IMR-90 (cell line): Measurements from ENCODE around the gene HPSE2. TPM values are rescaled to one million over a fixed set of nuclear protein-coding genes. Genes with fewer than 3 reads are reported as not detected.

Experiments
- ATAC-seq: fragments of 200-7000 bp; cut with Tn5 transposase; 2 replicates; pipeline ENCODE4 v1.9.1; 2020; ENCODE audit warnings: low read depth, mild to moderate bottlenecking, moderate library complexity
- BruUV-seq: library from RNA; stranded (reverse); fragments of 400-500 nt; replicated peaks from 2 replicates; lab custom pipeline; 2021; lab: Mats Ljungman, UMichigan
- CTCF ChIA-PET: fragments of 300-600 bp; formaldehyde crosslinking; extraction: SDS; loops from one replicate; lab custom pipeline; 2021; ENCODE audit warnings: antibody characterized with exemption; lab: Yijun Ruan, JAX
- POLR2A ChIA-PET: fragments of 300-600 bp; sonication (Branson Sonifier 250); formaldehyde crosslinking; loops from one replicate; lab custom pipeline; 2022; ENCODE audit warnings: antibody characterized with exemption; ENCODE audit not compliant: unreplicated experiment; lab: Charles Lee
- DNase-seq: peaks from one replicate; pipeline ENCODE4 v3.0.0; 2013
- H2AFZ ChIP-seq: replicated peaks from 2 replicates; pipeline ENCODE3; 2013; ENCODE audit warnings: low read length, mild to moderate bottlenecking; ENCODE audit not compliant: poor library complexity
- H2AK5ac ChIP-seq: 2 replicates; pipeline ENCODE4 v1.6.1; 2013; ENCODE audit warnings: low read depth, low read length, inconsistent platforms
- H2AK9ac ChIP-seq: replicated peaks from 2 replicates; pipeline ENCODE3; 2013; ENCODE audit warnings: mild to moderate bottlenecking, low read depth, low read length, moderate library complexity; ENCODE audit not compliant: poor library complexity
- H2BK120ac ChIP-seq: 2 replicates; pipeline ENCODE4 v1.6.1; 2013; ENCODE audit warnings: low read depth, low read length, inconsistent platforms
- H2BK15ac ChIP-seq: 3 replicates; pipeline ENCODE4 v1.6.1; 2013; ENCODE audit warnings: low read depth, low read length, inconsistent platforms
- H2BK20ac ChIP-seq: 2 replicates; pipeline ENCODE4 v1.6.1; 2013; ENCODE audit warnings: low read depth, mild to moderate bottlenecking, inconsistent platforms, low read length, moderate library complexity
- H2BK5ac ChIP-seq: 2 replicates; pipeline ENCODE4 v1.6.1; 2013; ENCODE audit warnings: mild to moderate bottlenecking, low read depth, low read length, inconsistent platforms; ENCODE audit not compliant: poor library complexity, severe bottlenecking
- H3K14ac ChIP-seq: replicated peaks from 2 replicates; pipeline ENCODE4 v1.6.1; 2013; ENCODE audit warnings: low read depth, low read length, inconsistent platforms
- H3K18ac ChIP-seq: 2 replicates; pipeline ENCODE4 v1.6.1; 2013; ENCODE audit warnings: low read depth, low read length, control low read depth
- H3K23ac ChIP-seq: 2 replicates; pipeline ENCODE4 v1.6.1; 2013; ENCODE audit warnings: low read depth, low read length, inconsistent platforms
- H3K27ac ChIP-seq: 2 replicates; pipeline ENCODE4 v1.5.1; 2013; ENCODE audit warnings: mild to moderate bottlenecking, control low read depth, low read length; ENCODE audit not compliant: insufficient read depth
- H3K27me3 ChIP-seq: 2 replicates; pipeline ENCODE4 v1.6.1; 2013; ENCODE audit warnings: low read length; ENCODE audit not compliant: control insufficient read depth, insufficient read depth
- H3K36me3 ChIP-seq: 2 replicates; pipeline ENCODE4 v1.6.1; 2013; ENCODE audit warnings: low read length, mixed read lengths; ENCODE audit not compliant: control insufficient read depth, insufficient read depth
- H3K4ac ChIP-seq: 2 replicates; pipeline ENCODE4 v1.6.1; 2013; ENCODE audit warnings: low read depth, low read length, inconsistent platforms
- H3K4me1 ChIP-seq: 2 replicates; pipeline ENCODE4 v1.6.1; 2013; ENCODE audit warnings: low read length, mixed read lengths; ENCODE audit not compliant: control insufficient read depth, insufficient read depth
- H3K4me2 ChIP-seq: 2 replicates; pipeline ENCODE4 v1.6.1; 2013; ENCODE audit warnings: low read depth, mild to moderate bottlenecking, control low read depth, low read length, moderate library complexity
- H3K4me3 ChIP-seq: 2 replicates; pipeline ENCODE4 v1.5.1; 2013; ENCODE audit warnings: low read depth, mild to moderate bottlenecking, control low read depth, low read length, moderate library complexity; ENCODE audit not compliant: insufficient read depth
- H3K56ac ChIP-seq: 2 replicates; pipeline ENCODE4 v1.6.1; 2013; ENCODE audit warnings: low read length, inconsistent platforms; ENCODE audit not compliant: insufficient read depth; ENCODE audit errors: extremely low read depth
- H3K79me1 ChIP-seq, 2 experiments: 2 replicates each; pipeline ENCODE4 v1.6.1; 2013; ENCODE audit warnings: low read length in 2 of 2, inconsistent platforms in 1 of 2, low read depth in 1 of 2
- H3K9ac ChIP-seq: 2 replicates; pipeline ENCODE4 v1.6.1; 2013; ENCODE audit warnings: low read depth, low read length, control low read depth
- H3K9me1 ChIP-seq: 2 replicates; pipeline ENCODE4 v1.6.1; 2013; ENCODE audit warnings: low read length, inconsistent platforms; ENCODE audit not compliant: insufficient read depth
- H3K9me3 ChIP-seq: 2 replicates; pipeline ENCODE4 v1.6.1; 2013; ENCODE audit warnings: low read length; ENCODE audit not compliant: control insufficient read depth, insufficient read depth
- H4K20me1 ChIP-seq: 2 replicates; pipeline ENCODE4 v1.6.1; 2013; ENCODE audit warnings: low read length, inconsistent platforms; ENCODE audit not compliant: insufficient read depth
- H4K5ac ChIP-seq: 2 replicates; pipeline ENCODE4 v1.6.1; 2013; ENCODE audit warnings: mild to moderate bottlenecking, low read depth, low read length, control low read depth
- H4K8ac ChIP-seq, 2 experiments: 2 replicates each; pipeline ENCODE4 v1.6.1; 2013; ENCODE audit warnings: low read depth in 2 of 2, low read length in 2 of 2, control low read depth in 1 of 2, inconsistent platforms in 1 of 2
- H4K91ac ChIP-seq: 2 replicates; pipeline ENCODE4 v1.6.1; 2013; ENCODE audit warnings: low read depth, low read length, inconsistent platforms; ENCODE audit not compliant: insufficient read depth
- CEBPB ChIP-seq: IDR thresholded peaks from 2 replicates; pipeline ENCODE4 v1.6.1; 2012; ENCODE audit warnings: low read depth, low read length, improper control_type of control experiment
- CTCF ChIP-seq: conservative IDR thresholded peaks from 2 replicates; pipeline ENCODE4 v1.5.1; 2012; ENCODE audit warnings: mild to moderate bottlenecking, low read depth, low read length, improper control_type of control experiment
- ELK1 ChIP-seq: fragments of 150-350 bp; IDR thresholded peaks from 2 replicates; pipeline ENCODE4 v1.6.1; 2016; ENCODE audit warnings: low read depth, mild to moderate bottlenecking, low read length, moderate library complexity, borderline replicate concordance
- FOS ChIP-seq: fragments of 150-350 bp; IDR thresholded peaks from 2 replicates; pipeline ENCODE4 v1.6.1; 2016; ENCODE audit warnings: low read depth, low read length
- MAFK ChIP-seq: IDR thresholded peaks from 2 replicates; pipeline ENCODE4 v1.6.1; 2012; ENCODE audit warnings: low read depth, low read length, improper control_type of control experiment
- MAZ ChIP-seq: IDR thresholded peaks from 2 replicates; pipeline ENCODE4 v1.6.1; 2012; ENCODE audit warnings: low read depth, mild to moderate bottlenecking, low read length, improper control_type of control experiment, moderate library complexity, borderline replicate concordance
- NFE2L2 ChIP-seq: fragments of 150-350 bp; IDR thresholded peaks from 2 replicates; pipeline ENCODE4 v1.6.1; 2016; ENCODE audit warnings: low read depth, mild to moderate bottlenecking, low read length
- POLR2A ChIP-seq: IDR thresholded peaks from 2 replicates; pipeline ENCODE4 v1.6.1; 2012; ENCODE audit warnings: mild to moderate bottlenecking, low read depth, low read length
- RCOR1 ChIP-seq: IDR thresholded peaks from 2 replicates; pipeline ENCODE4 v1.6.1; 2012; ENCODE audit warnings: mild to moderate bottlenecking, low read length, improper control_type of control experiment; ENCODE audit not compliant: insufficient replicate concordance
- SMC3 ChIP-seq: fragments of 150-350 bp; IDR thresholded peaks from 2 replicates; pipeline ENCODE4 v1.6.1; 2016; ENCODE audit warnings: low read depth, mild to moderate bottlenecking, antibody characterized with exemption, low read length, moderate library complexity
- USF2 ChIP-seq: fragments of 150-350 bp; IDR thresholded peaks from 2 replicates; pipeline ENCODE4 v1.6.1; 2017; ENCODE audit warnings: mild to moderate bottlenecking, antibody characterized with exemption, low read length, low read depth
- WGBS, 2 experiments: methylation state at CpG; one replicate each; pipeline versions ENCODE4 v1.1.5 to v1.1.7; 2013; ENCODE audit warnings: missing lambda C conversion rate in 2 of 2; ENCODE audit not compliant: insufficient read length in 1 of 2; ENCODE audit errors: extremely low coverage in 2 of 2; 5-methylcytosine and 5-hydroxymethylcytosine counted together
- dilution Hi-C: fragments of 300-500 bp; cut with HindIII; formaldehyde crosslinking; loops from one replicate; pipeline ENCODE4 v1.14.3; 2018; ENCODE audit warnings: low sequenced_read_pairs; ENCODE audit not compliant: unreplicated experiment
- in situ Hi-C: fragments of 300-500 bp; cut with MboI; formaldehyde crosslinking; loops from 3 replicates; pipeline ENCODE4 v1.14.3; 2019; ENCODE audit warnings: low sequenced_read_pairs, inconsistent platforms, mixed read lengths
- intact Hi-C: fragments of 100-400 bp; cut with micrococcal nuclease; formaldehyde crosslinking; loops from 2 replicates; pipeline ENCODE4 v1.10.0; 2022
- polyA plus RNA-seq, 3 experiments: library from polyadenylated mRNA; depleted of rRNA; stranded (reverse); fragments of >200 nt; gene quantifications; 2 replicates each; pipeline ENCODE4 v1.2.3, GENCODE V29; 2012; ENCODE audit warnings: low replicate concordance in 1 of 3
- total RNA-seq: library from RNA; depleted of rRNA; stranded (reverse); fragments of >200 nt; gene quantifications from 2 replicates; pipeline ENCODE4 v1.2.3, GENCODE V29; 2012

HPSE2 gene
- total and polyA plus RNA-seq, 2 of the 4 experiments (the other 2 are of a cell fraction): not detected

- no peaks in the 10 kb centered on the region for H3K9me3 ChIP-seq
- peaks cover 42% of the 10 kb centered on the region for H3K36me3 ChIP-seq
- DNase-seq (no peak), ATAC-seq (no peak)
- H2BK120ac ChIP-seq: no peak overlapping the region
- no peak overlapping the region for H4K5ac ChIP-seq
- no peak overlapping the region for H4K8ac ChIP-seq
- no peaks in the 10 kb centered on the region for H3K27me3 ChIP-seq
- no peak overlapping the region for H3K23ac ChIP-seq
- H3K4me2 ChIP-seq: no peak overlapping the region
- H2AK5ac ChIP-seq: no peak overlapping the region
- H3K4ac ChIP-seq: no peak overlapping the region
- 95% methylated on average over 7 of the region's 17 CpGs; no CpG with 5 or more reads in 1 of the 2 experiments for WGBS, 2 experiments
- dilution Hi-C loops (no loop called here), in situ Hi-C loops (no loop called here), intact Hi-C loops (loop anchor here (10.0 kb wide), 1 partner anchor 245 kb away; no protein-coding TSS in a partner anchor)
- peak overlapping the region; percentile 41 for H2AFZ ChIP-seq
- H3K79me1 ChIP-seq: peaks cover 2 to 3% of the 10 kb centered on the region in 2 experiments; a peak in 3 of 4 replicates
- H3K56ac ChIP-seq: no peak overlapping the region
- ChIA-PET POLR2A (no interaction called here), CTCF (interaction anchor here (0.6 kb wide), 1 partner anchor 155 kb away, joined by 3 read pairs; no protein-coding TSS in a partner anchor)
- no peak overlapping the region for H3K9ac ChIP-seq
- H3K9me1 ChIP-seq: 0 out of 2 replicates have a peak, but pooled peaks cover 5% of the 10 kb centered on the region
- no peak overlapping the region for H4K91ac ChIP-seq
- no peak overlapping the region for H2BK5ac ChIP-seq
- no peak overlapping the region for H3K14ac ChIP-seq
- H3K18ac ChIP-seq: no peak overlapping the region
- no peak overlapping the region for H3K4me3 ChIP-seq
- TF ChIP-seq RCOR1 (no peak), ELK1 (no peak), CTCF (no peak), MAZ (no peak), MAFK (no peak), SMC3 (no peak), NFE2L2 (no peak), FOS (no peak), POLR2A (no peak), USF2 (no peak), CEBPB (no peak)
- peak overlapping the region; percentile 24 for H2AK9ac ChIP-seq
- H3K27ac ChIP-seq: no peak overlapping the region
- no TSS peak for BruUV-seq
- H2BK15ac ChIP-seq: no peak overlapping the region
- H4K20me1 ChIP-seq: no peaks in the 10 kb centered on the region
- no peak overlapping the region for H2BK20ac ChIP-seq
- peaks cover 5% of the 10 kb centered on the region; the same call in 1 of the 2 replicates for H3K4me1 ChIP-seq
Observed at GRCh38 chr10:98419469-98420261, 816.0 kb downstream of the HPSE2 start.
